ENCODE data around the gene KDM4C.

KDM4C gene

DNA sequence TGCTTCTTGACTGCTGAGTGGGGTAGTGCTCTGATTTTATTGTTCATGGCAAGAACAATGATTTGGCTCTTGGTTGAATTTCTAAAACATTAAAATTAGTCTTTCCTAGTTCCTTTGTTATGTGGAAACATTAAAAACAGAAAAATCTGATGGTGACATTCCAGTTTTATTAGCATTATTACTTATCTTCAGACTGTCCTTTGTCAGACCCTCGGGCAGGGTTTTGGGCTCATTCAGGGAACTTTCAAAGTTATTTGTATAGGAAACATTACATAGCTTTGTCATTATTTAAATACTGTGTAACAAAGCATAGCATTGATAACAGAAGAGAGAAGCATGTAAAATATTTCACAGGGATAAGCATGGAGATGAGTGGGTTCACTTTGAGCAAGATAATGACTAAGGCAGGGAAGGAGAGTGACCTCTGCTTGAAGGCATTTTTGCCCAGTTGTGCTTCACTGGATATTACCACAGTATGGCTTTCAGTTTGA, 119.9 kb downstream of the KDM4C start:
- TF ChIP-seq POLR2AphosphoS5 (IDR thresholded peaks at IDR 0.05; ENCODE audit: low read depth, low read length) (no peak), POLR2A (IDR thresholded peaks at IDR 0.05; ENCODE audit: low read depth, low read length) (no peak), TAF1 (IDR thresholded peaks at IDR 0.05; ENCODE audit: borderline replicate concordance, low read depth, low read length) (no peak)
- no peak for FAIRE-seq
- DNase-seq (ENCODE audit: insufficient read length), result no peak

DNA sequence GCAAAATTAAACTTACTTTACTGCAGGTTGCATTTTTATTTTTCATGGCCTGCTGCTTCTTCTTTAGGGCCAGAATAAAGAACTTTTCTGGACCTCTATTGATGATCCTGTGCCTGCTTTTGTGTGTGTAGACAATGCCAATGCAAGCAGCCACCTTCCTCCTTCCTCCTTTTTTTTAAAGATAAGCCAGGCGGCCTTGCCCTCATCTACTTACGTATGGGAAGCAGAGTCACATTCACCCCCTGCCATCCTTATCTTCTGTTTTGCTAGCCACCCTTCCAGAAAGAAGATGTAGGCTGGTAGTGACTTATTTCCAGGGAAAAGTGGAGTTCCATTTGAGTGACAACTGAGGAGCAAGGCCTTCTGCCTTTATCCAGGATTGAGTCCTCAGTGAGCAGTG, 122.9 kb downstream of the KDM4C start:
- TF ChIP-seq POLR2AphosphoS5 (IDR thresholded peaks at IDR 0.05; ENCODE audit: low read depth, low read length) (no peak), POLR2A (IDR thresholded peaks at IDR 0.05; ENCODE audit: low read depth, low read length) (no peak), TAF1 (IDR thresholded peaks at IDR 0.05; ENCODE audit: borderline replicate concordance, low read depth, low read length) (no peak)
- FAIRE-seq (no peak), DNase-seq (ENCODE audit: insufficient read length) (no peak)

DNA sequence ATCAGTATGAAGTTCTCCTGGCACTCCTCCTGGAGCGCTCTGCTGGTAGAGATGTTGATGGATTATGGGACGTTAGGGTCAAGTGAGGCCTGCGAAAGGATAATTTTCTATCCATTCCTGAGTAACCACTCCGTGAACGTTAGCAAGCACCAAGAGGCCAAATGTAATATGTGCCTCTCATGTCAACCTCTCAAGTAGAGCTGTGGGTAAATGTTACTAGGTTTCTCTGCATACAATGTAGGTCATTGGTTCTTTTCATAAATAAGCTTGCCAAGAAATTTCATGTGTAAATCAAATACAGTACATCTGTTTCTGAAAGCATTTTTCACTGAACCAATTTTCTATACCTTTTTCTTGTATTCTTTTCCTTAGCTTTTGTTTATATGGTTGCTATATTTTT, 126.3 kb downstream of the KDM4C start:
- TF ChIP-seq POLR2A (IDR thresholded peaks at IDR 0.05; ENCODE audit: low read depth, low read length), result no peak
- DNase-seq (ENCODE audit: insufficient read length) (no peak), FAIRE-seq (no peak)

DNA sequence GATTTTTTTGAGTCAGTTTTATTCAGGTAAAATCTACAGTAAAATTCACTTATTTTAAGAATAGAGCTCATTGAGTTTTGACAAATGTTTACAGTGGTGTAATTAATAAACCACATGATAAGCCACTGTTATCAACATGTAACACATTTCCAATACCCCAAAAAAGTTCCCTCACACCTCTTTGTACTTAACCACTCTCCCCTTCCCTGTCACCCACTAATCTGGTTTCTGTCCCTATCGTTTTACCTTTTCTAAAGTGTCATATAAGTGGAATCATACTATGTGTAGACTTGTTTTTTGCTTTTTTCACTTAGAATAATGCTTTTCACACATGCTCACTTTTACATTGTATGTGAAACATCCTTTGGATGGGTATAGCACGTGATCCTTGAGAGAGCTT, 127.2 kb downstream of the KDM4C start:
- no peak for TF ChIP-seq POLR2A (IDR thresholded peaks at IDR 0.05; ENCODE audit: low read depth, low read length)
- TF ChIP-seq POLR2AphosphoS5 (IDR thresholded peaks at IDR 0.05; ENCODE audit: low read depth, low read length), result no peak
- no peak for TF ChIP-seq TAF1 (IDR thresholded peaks at IDR 0.05; ENCODE audit: borderline replicate concordance, low read depth, low read length)
- FAIRE-seq (no peak), DNase-seq (ENCODE audit: insufficient read length) (no peak)

DNA sequence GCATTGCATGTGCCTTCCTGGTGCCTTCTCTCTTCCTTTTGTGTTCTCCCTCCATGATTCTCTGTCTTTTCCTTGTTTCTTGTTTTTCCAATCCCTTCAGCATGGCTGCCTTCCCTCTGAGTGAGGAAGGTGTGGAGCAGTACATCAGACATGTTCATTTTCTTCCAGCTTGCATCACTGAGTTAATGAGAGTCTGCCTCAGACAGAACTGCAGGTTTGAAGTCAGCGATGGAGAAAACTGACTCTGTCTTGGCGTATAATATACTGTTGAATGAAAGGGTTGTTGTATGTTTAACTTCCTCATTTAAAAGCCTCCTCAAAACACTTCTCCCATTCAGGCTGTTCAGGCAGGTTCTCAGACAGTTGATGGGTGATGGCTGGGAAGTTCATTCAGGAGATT, 129.3 kb downstream of the KDM4C start:
- TF ChIP-seq POLR2AphosphoS5 (IDR thresholded peaks at IDR 0.05; ENCODE audit: low read depth, low read length) (no peak), TAF1 (IDR thresholded peaks at IDR 0.05; ENCODE audit: borderline replicate concordance, low read depth, low read length) (no peak), POLR2A (IDR thresholded peaks at IDR 0.05; ENCODE audit: low read depth, low read length) (no peak)
- FAIRE-seq (no peak), DNase-seq (ENCODE audit: insufficient read length) (no peak)

DNA sequence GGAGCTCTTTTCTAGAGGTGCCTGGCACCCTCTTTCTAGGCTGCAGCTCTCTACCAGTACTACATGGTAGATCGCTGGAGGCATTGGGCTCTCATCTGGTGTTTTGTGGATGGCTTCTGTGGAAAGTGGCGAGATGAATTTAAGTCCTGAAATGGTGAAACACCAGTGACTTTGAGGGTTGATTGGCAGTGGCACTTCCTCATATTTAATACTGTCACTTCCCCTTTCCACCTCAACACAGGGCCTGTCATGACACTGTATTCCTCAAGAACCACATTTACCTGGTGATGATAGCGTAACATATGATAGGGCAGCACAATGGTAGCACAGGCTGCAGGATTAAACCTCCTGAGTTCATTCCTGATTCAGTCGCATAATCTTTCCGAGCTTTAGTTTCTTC, 132.1 kb downstream of the KDM4C start:
- FAIRE-seq (no peak), DNase-seq (ENCODE audit: insufficient read length) (no peak)
- TF ChIP-seq POLR2A (IDR thresholded peaks at IDR 0.05; ENCODE audit: low read depth, low read length) (no peak), POLR2AphosphoS5 (IDR thresholded peaks at IDR 0.05; ENCODE audit: low read depth, low read length) (no peak), TAF1 (IDR thresholded peaks at IDR 0.05; ENCODE audit: borderline replicate concordance, low read depth, low read length) (no peak)

DNA sequence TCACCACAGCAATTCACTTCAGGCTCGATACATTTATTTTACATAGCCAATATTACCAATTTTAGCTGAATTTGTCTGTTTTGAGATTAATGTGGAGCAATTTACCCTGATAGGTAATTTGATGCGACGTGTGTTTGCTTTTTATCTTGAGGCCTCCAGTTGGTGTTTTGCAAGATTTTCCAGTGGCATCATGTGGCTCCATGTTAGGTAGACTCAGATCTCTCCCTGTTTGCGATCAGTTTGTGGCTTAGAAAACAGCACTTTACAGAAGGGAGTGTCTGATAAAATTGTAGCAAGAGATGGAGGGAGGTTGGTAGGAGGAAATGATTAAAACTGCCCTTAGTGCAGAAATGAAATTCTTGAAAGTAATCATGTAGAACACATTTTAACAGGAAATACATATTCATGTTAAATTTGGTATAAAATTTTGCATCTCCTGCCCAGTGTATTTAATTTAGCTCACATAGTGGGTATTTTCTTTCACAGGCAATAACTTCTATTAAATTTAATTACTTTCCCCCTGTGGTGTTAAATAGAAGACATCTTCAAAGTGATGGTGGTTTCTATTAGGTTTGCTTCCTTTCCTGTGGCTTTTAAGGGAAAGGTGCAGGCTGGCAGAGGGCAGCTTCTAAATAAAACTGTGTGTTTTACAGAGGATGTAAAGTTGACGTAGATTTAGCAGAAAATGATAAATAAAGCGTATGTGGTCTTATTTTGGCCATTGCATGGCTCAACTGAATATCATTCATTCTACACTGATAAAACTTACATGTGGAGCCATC, 135.8 kb downstream of the KDM4C start:
- FAIRE-seq, result peak; percentile 91
- TF ChIP-seq POLR2AphosphoS5 (IDR thresholded peaks at IDR 0.05; ENCODE audit: low read depth, low read length) (no peak), TAF1 (IDR thresholded peaks at IDR 0.05; ENCODE audit: borderline replicate concordance, low read depth, low read length) (no peak), POLR2A (IDR thresholded peaks at IDR 0.05; ENCODE audit: low read depth, low read length) (no peak)

DNA sequence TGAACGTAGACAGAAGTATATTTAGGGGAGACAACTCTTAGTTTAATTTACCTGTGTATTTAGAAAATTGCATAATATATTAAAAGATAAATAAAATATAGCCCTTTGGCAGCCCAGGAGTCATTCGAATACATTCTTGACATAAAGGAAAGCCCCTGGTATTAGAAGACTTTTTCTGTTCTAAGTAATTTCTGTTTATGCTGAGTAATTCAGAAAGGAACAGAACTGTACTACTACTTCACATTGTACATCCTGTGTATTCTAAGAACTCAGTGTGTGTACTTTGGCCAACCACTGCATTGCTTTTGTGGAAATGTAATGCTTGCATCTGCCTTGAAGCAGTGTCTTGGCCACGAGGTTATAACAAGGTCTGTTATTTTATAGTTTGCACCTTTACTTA, 136.4 kb downstream of the KDM4C start:
- FAIRE-seq (peak; percentile 61), DNase-seq (ENCODE audit: insufficient read length) (no peak)
- TF ChIP-seq TAF1 (IDR thresholded peaks at IDR 0.05; ENCODE audit: borderline replicate concordance, low read depth, low read length), result no peak
- TF ChIP-seq POLR2A (IDR thresholded peaks at IDR 0.05; ENCODE audit: low read depth, low read length), result no peak
- TF ChIP-seq POLR2AphosphoS5 (IDR thresholded peaks at IDR 0.05; ENCODE audit: low read depth, low read length), result no peak

More for the DNA sequence above, 135.8 kb downstream of the KDM4C start:
- no peak for DNase-seq (ENCODE audit: insufficient read length)

DNA sequence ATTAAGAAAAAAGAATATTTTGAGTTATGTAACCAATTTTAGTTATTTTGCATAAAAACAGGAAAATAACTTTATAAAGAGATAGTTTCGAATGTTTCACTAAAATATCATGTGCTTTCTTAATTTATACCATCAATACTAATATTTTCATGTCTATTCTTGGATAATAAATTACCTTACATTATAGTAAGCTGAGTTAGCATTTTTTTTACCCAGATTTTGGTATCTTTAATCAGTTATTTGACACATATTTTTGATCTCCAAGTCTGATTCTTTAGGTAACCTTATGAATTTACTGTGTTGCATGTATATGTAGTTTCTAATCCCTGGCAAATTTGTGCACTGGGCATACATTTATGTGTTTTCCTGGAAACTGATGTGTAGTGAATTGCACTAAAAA, 138.0 kb downstream of the KDM4C start:
- FAIRE-seq (no peak), DNase-seq (ENCODE audit: insufficient read length) (no peak)
- TF ChIP-seq POLR2AphosphoS5 (IDR thresholded peaks at IDR 0.05; ENCODE audit: low read depth, low read length) (no peak), TAF1 (IDR thresholded peaks at IDR 0.05; ENCODE audit: borderline replicate concordance, low read depth, low read length) (no peak), POLR2A (IDR thresholded peaks at IDR 0.05; ENCODE audit: low read depth, low read length) (no peak)

DNA sequence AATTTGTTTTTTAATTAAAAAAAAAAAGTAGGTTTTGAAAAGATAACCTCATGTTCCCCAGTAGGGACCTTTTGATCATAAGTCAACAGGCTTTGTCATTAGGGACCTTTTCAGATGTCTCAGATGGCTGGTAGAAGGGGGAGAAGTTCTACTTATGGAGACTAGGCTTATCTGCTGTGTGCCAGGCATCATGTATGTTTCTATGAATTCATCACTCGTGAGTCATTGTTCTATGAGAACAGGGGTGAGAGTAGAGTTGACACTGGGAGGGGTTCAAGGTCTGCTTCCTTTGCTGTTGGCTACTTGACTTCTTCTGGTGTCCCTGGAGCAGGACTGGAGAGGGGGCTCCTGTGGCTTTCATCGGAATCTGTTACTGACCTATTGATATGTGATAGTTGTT, 138.8 kb downstream of the KDM4C start:
- TF ChIP-seq POLR2AphosphoS5 (IDR thresholded peaks at IDR 0.05; ENCODE audit: low read depth, low read length) (no peak), TAF1 (IDR thresholded peaks at IDR 0.05; ENCODE audit: borderline replicate concordance, low read depth, low read length) (no peak), POLR2A (IDR thresholded peaks at IDR 0.05; ENCODE audit: low read depth, low read length) (no peak)
- FAIRE-seq (peak; percentile 63), DNase-seq (ENCODE audit: insufficient read length) (no peak)

DNA sequence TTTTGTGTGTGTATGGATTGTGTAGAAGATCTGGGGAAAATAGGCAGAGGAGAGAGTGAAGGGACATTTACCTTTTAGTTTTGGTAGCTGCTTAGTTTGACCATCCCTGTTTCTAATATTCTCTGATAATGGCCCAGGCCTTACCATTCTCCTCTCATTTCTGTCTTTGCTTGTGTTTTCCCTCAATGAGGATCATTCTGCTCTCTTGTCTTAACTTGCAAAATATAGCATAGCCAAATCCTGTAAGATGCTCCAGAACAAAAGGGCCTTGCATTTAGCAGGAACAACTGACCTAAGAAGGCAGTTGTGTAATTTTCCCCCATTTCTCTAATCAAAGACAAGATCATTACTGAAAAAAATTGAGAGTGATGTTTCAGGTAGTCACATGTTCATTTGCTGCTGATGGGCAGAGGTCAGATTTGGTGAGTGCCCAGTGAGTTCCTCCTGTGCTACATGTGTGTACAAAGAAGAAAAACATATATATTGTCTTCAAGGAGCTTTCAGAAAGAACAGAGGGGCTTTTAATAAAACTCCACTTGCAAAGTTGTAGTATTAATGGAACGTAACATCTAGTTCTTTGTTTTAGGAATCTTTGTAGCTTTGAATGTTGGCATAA, 139.5 kb downstream of the KDM4C start:
- DNase-seq (ENCODE audit: insufficient read length), result no peak
- no peak for FAIRE-seq
- TF ChIP-seq TAF1 (IDR thresholded peaks at IDR 0.05; ENCODE audit: borderline replicate concordance, low read depth, low read length) (no peak), POLR2AphosphoS5 (IDR thresholded peaks at IDR 0.05; ENCODE audit: low read depth, low read length) (no peak), POLR2A (IDR thresholded peaks at IDR 0.05; ENCODE audit: low read depth, low read length) (no peak)

DNA sequence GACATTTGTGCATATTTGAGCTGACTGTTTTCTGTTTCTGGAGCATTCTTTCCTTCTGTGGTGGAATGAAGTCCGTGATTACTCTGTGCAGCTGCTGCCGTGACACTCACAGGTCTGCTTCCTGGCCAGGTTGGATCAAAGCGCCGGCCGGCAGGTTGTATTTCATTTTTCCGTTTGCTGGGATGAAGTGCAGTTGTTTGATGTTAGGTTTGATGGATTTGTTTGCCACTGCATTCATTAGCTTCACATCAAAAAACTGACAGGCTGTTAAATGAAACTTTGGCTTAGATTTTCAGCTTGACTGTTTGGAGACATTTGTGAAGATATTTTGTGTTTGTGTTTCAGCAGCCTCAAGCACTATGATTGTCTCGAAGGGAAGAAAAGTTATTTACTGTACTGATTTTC, 140.1 kb downstream of the KDM4C start:
- DNase-seq (ENCODE audit: insufficient read length) (no peak), FAIRE-seq (no peak)
- TF ChIP-seq POLR2AphosphoS5 (IDR thresholded peaks at IDR 0.05; ENCODE audit: low read depth, low read length), result no peak
- no peak for TF ChIP-seq TAF1 (IDR thresholded peaks at IDR 0.05; ENCODE audit: borderline replicate concordance, low read depth, low read length)
